IMR-90 (cell line): Measurements from ENCODE around the gene SEPHS2. TPM values are rescaled to one million over a fixed set of nuclear protein-coding genes. Genes with fewer than 3 reads are reported as not detected.
A peak's percentile ranks its signal among the peaks of the same experiment; 100 is the strongest.

ENCODE experiments used
- ATAC-seq: fragments of 200-7000 bp; cut with Tn5 transposase; 2 replicates; pipeline ENCODE4 v1.9.1; 2020; ENCODE audit warnings: low read depth, mild to moderate bottlenecking, moderate library complexity
- BruUV-seq: library from RNA; stranded (reverse); fragments of 400-500 nt; replicated peaks from 2 replicates; lab custom pipeline; 2021; lab: Mats Ljungman, UMichigan
- CTCF ChIA-PET: fragments of 300-600 bp; formaldehyde crosslinking; extraction: SDS; loops from one replicate; lab custom pipeline; 2021; ENCODE audit warnings: antibody characterized with exemption; lab: Yijun Ruan, JAX
- POLR2A ChIA-PET: fragments of 300-600 bp; sonication (Branson Sonifier 250); formaldehyde crosslinking; loops from one replicate; lab custom pipeline; 2022; ENCODE audit warnings: antibody characterized with exemption; ENCODE audit not compliant: unreplicated experiment; lab: Charles Lee
- DNase-seq: peaks from one replicate; pipeline ENCODE4 v3.0.0; 2013
- H2AFZ ChIP-seq: replicated peaks from 2 replicates; pipeline ENCODE3; 2013; ENCODE audit warnings: low read length, mild to moderate bottlenecking; ENCODE audit not compliant: poor library complexity
- H2AK5ac ChIP-seq: 2 replicates; pipeline ENCODE4 v1.6.1; 2013; ENCODE audit warnings: low read depth, low read length, inconsistent platforms
- H2AK9ac ChIP-seq: replicated peaks from 2 replicates; pipeline ENCODE3; 2013; ENCODE audit warnings: mild to moderate bottlenecking, low read depth, low read length, moderate library complexity; ENCODE audit not compliant: poor library complexity
- H2BK120ac ChIP-seq: 2 replicates; pipeline ENCODE4 v1.6.1; 2013; ENCODE audit warnings: low read depth, low read length, inconsistent platforms
- H2BK15ac ChIP-seq: 3 replicates; pipeline ENCODE4 v1.6.1; 2013; ENCODE audit warnings: low read depth, low read length, inconsistent platforms
- H2BK20ac ChIP-seq: 2 replicates; pipeline ENCODE4 v1.6.1; 2013; ENCODE audit warnings: low read depth, mild to moderate bottlenecking, inconsistent platforms, low read length, moderate library complexity
- H2BK5ac ChIP-seq: 2 replicates; pipeline ENCODE4 v1.6.1; 2013; ENCODE audit warnings: mild to moderate bottlenecking, low read depth, low read length, inconsistent platforms; ENCODE audit not compliant: poor library complexity, severe bottlenecking
- H3K14ac ChIP-seq: replicated peaks from 2 replicates; pipeline ENCODE4 v1.6.1; 2013; ENCODE audit warnings: low read depth, low read length, inconsistent platforms
- H3K18ac ChIP-seq: 2 replicates; pipeline ENCODE4 v1.6.1; 2013; ENCODE audit warnings: low read depth, low read length, control low read depth
- H3K23ac ChIP-seq: 2 replicates; pipeline ENCODE4 v1.6.1; 2013; ENCODE audit warnings: low read depth, low read length, inconsistent platforms
- H3K27ac ChIP-seq: 2 replicates; pipeline ENCODE4 v1.5.1; 2013; ENCODE audit warnings: mild to moderate bottlenecking, control low read depth, low read length; ENCODE audit not compliant: insufficient read depth
- H3K27me3 ChIP-seq: 2 replicates; pipeline ENCODE4 v1.6.1; 2013; ENCODE audit warnings: low read length; ENCODE audit not compliant: control insufficient read depth, insufficient read depth
- H3K36me3 ChIP-seq: 2 replicates; pipeline ENCODE4 v1.6.1; 2013; ENCODE audit warnings: low read length, mixed read lengths; ENCODE audit not compliant: control insufficient read depth, insufficient read depth
- H3K4ac ChIP-seq: 2 replicates; pipeline ENCODE4 v1.6.1; 2013; ENCODE audit warnings: low read depth, low read length, inconsistent platforms
- H3K4me1 ChIP-seq: 2 replicates; pipeline ENCODE4 v1.6.1; 2013; ENCODE audit warnings: low read length, mixed read lengths; ENCODE audit not compliant: control insufficient read depth, insufficient read depth
- H3K4me2 ChIP-seq: 2 replicates; pipeline ENCODE4 v1.6.1; 2013; ENCODE audit warnings: low read depth, mild to moderate bottlenecking, control low read depth, low read length, moderate library complexity
- H3K4me3 ChIP-seq: 2 replicates; pipeline ENCODE4 v1.5.1; 2013; ENCODE audit warnings: low read depth, mild to moderate bottlenecking, control low read depth, low read length, moderate library complexity; ENCODE audit not compliant: insufficient read depth
- H3K56ac ChIP-seq: 2 replicates; pipeline ENCODE4 v1.6.1; 2013; ENCODE audit warnings: low read length, inconsistent platforms; ENCODE audit not compliant: insufficient read depth; ENCODE audit errors: extremely low read depth
- H3K79me1 ChIP-seq, 2 experiments: 2 replicates each; pipeline ENCODE4 v1.6.1; 2013; ENCODE audit warnings: low read length in 2 of 2, inconsistent platforms in 1 of 2, low read depth in 1 of 2
- H3K9ac ChIP-seq: 2 replicates; pipeline ENCODE4 v1.6.1; 2013; ENCODE audit warnings: low read depth, low read length, control low read depth
- H3K9me1 ChIP-seq: 2 replicates; pipeline ENCODE4 v1.6.1; 2013; ENCODE audit warnings: low read length, inconsistent platforms; ENCODE audit not compliant: insufficient read depth
- H3K9me3 ChIP-seq: 2 replicates; pipeline ENCODE4 v1.6.1; 2013; ENCODE audit warnings: low read length; ENCODE audit not compliant: control insufficient read depth, insufficient read depth
- H4K20me1 ChIP-seq: 2 replicates; pipeline ENCODE4 v1.6.1; 2013; ENCODE audit warnings: low read length, inconsistent platforms; ENCODE audit not compliant: insufficient read depth
- H4K5ac ChIP-seq: 2 replicates; pipeline ENCODE4 v1.6.1; 2013; ENCODE audit warnings: mild to moderate bottlenecking, low read depth, low read length, control low read depth
- H4K8ac ChIP-seq, 2 experiments: 2 replicates each; pipeline ENCODE4 v1.6.1; 2013; ENCODE audit warnings: low read depth in 2 of 2, low read length in 2 of 2, control low read depth in 1 of 2, inconsistent platforms in 1 of 2
- H4K91ac ChIP-seq: 2 replicates; pipeline ENCODE4 v1.6.1; 2013; ENCODE audit warnings: low read depth, low read length, inconsistent platforms; ENCODE audit not compliant: insufficient read depth
- BHLHE40 ChIP-seq: fragments of 150-350 bp; IDR thresholded peaks from 2 replicates; pipeline ENCODE4 v1.6.1; 2016; ENCODE audit warnings: mild to moderate bottlenecking, low read depth, low read length
- CEBPB ChIP-seq: IDR thresholded peaks from 2 replicates; pipeline ENCODE4 v1.6.1; 2012; ENCODE audit warnings: low read depth, low read length, improper control_type of control experiment
- CHD1 ChIP-seq: IDR thresholded peaks from 2 replicates; pipeline ENCODE4 v1.6.1; 2012; ENCODE audit warnings: low read depth, low read length, improper control_type of control experiment
- ELK1 ChIP-seq: fragments of 150-350 bp; IDR thresholded peaks from 2 replicates; pipeline ENCODE4 v1.6.1; 2016; ENCODE audit warnings: low read depth, mild to moderate bottlenecking, low read length, moderate library complexity, borderline replicate concordance
- FOS ChIP-seq: fragments of 150-350 bp; IDR thresholded peaks from 2 replicates; pipeline ENCODE4 v1.6.1; 2016; ENCODE audit warnings: low read depth, low read length
- MAFK ChIP-seq: IDR thresholded peaks from 2 replicates; pipeline ENCODE4 v1.6.1; 2012; ENCODE audit warnings: low read depth, low read length, improper control_type of control experiment
- MAZ ChIP-seq: IDR thresholded peaks from 2 replicates; pipeline ENCODE4 v1.6.1; 2012; ENCODE audit warnings: low read depth, mild to moderate bottlenecking, low read length, improper control_type of control experiment, moderate library complexity, borderline replicate concordance
- MXI1 ChIP-seq: IDR thresholded peaks from 2 replicates; pipeline ENCODE4 v1.6.1; 2012; ENCODE audit warnings: low read depth, mild to moderate bottlenecking, low read length, moderate library complexity, borderline replicate concordance
- NFE2L2 ChIP-seq: fragments of 150-350 bp; IDR thresholded peaks from 2 replicates; pipeline ENCODE4 v1.6.1; 2016; ENCODE audit warnings: low read depth, mild to moderate bottlenecking, low read length
- POLR2A ChIP-seq: IDR thresholded peaks from 2 replicates; pipeline ENCODE4 v1.6.1; 2012; ENCODE audit warnings: mild to moderate bottlenecking, low read depth, low read length
- RAD21 ChIP-seq: IDR thresholded peaks from 2 replicates; pipeline ENCODE4 v1.6.1; 2012; ENCODE audit warnings: low read length, improper control_type of control experiment
- RFX5 ChIP-seq: IDR thresholded peaks from 2 replicates; pipeline ENCODE4 v1.8.0; 2012; ENCODE audit warnings: low read depth, mild to moderate bottlenecking, low read length, moderate library complexity
- SMC3 ChIP-seq: fragments of 150-350 bp; IDR thresholded peaks from 2 replicates; pipeline ENCODE4 v1.6.1; 2016; ENCODE audit warnings: low read depth, mild to moderate bottlenecking, antibody characterized with exemption, low read length, moderate library complexity
- WGBS, 2 experiments: methylation state at CpG; one replicate each; pipeline versions ENCODE4 v1.1.5 to v1.1.7; 2013; ENCODE audit warnings: missing lambda C conversion rate in 2 of 2; ENCODE audit not compliant: insufficient read length in 1 of 2; ENCODE audit errors: extremely low coverage in 2 of 2; 5-methylcytosine and 5-hydroxymethylcytosine counted together
- dilution Hi-C: fragments of 300-500 bp; cut with HindIII; formaldehyde crosslinking; loops from one replicate; pipeline ENCODE4 v1.14.3; 2018; ENCODE audit warnings: low sequenced_read_pairs; ENCODE audit not compliant: unreplicated experiment
- in situ Hi-C: fragments of 300-500 bp; cut with MboI; formaldehyde crosslinking; loops from 3 replicates; pipeline ENCODE4 v1.14.3; 2019; ENCODE audit warnings: low sequenced_read_pairs, inconsistent platforms, mixed read lengths
- intact Hi-C: fragments of 100-400 bp; cut with micrococcal nuclease; formaldehyde crosslinking; loops from 2 replicates; pipeline ENCODE4 v1.10.0; 2022
- polyA plus RNA-seq, 3 experiments: library from polyadenylated mRNA; depleted of rRNA; stranded (reverse); fragments of >200 nt; gene quantifications; 2 replicates each; pipeline ENCODE4 v1.2.3, GENCODE V29; 2012; ENCODE audit warnings: low replicate concordance in 1 of 3
- total RNA-seq: library from RNA; depleted of rRNA; stranded (reverse); fragments of >200 nt; gene quantifications from 2 replicates; pipeline ENCODE4 v1.2.3, GENCODE V29; 2012
- TF ChIP-seq, protein P1 (sequence below): conservative IDR thresholded peaks from 2 replicates; pipeline ENCODE4 v1.5.1; 2012; ENCODE audit warnings: mild to moderate bottlenecking, low read depth, low read length, improper control_type of control experiment

The SEPHS2 gene
- total and polyA plus RNA-seq, 2 of the 4 experiments (the other 2 are of a cell fraction), result 10.4 to 31.4 TPM

GRCh38 chr16:30429678-30430427 lies 15.8 kb downstream of the SEPHS2 start, which contains the start of gene DCTPP1:
DCTPP1 (minus strand) TSS chr16:30430030; CDS start chr16:30429980, 50 bp downstream.
- Histone ChIP-seq H3K36me3 (peaks cover 6% of the 10 kb centered on the region), H2AK9ac (peak within 1 kb of the TSS; percentile 94), H2BK15ac (no peak within 1 kb of the TSS), H3K79me1 (peaks cover 15 to 19% of the 10 kb centered on the region in 2 experiments), H4K8ac (peak within 1 kb of the TSS; percentile 81 to 93), H3K18ac (no peak within 1 kb of the TSS), H3K27me3 (peaks cover 5% of the 10 kb centered on the region), H3K56ac (peak within 1 kb of the TSS; percentile 34; the same call in 1 of the 2 replicates), H4K91ac (peak within 1 kb of the TSS; percentile 33), H2AFZ (peak within 1 kb of the TSS; percentile 100), H3K14ac (peak within 1 kb of the TSS; percentile 72), H3K4me3 (peak within 1 kb of the TSS; percentile 64), H3K4ac (peak within 1 kb of the TSS; percentile 69), H3K23ac (peak within 1 kb of the TSS; percentile 77), H3K27ac (no peak within 1 kb of the TSS; the same call in 1 of the 2 replicates), H3K4me1 (peaks cover 3% of the 10 kb centered on the region; the same call in 1 of the 2 replicates), H2BK20ac (no peak within 1 kb of the TSS), H3K9me1 (peaks cover 6% of the 10 kb centered on the region), H2AK5ac (peak within 1 kb of the TSS; percentile 40), H4K20me1 (no peaks in the 10 kb centered on the region; the same call in 1 of the 2 replicates), H3K9me3 (no peaks in the 10 kb centered on the region), H3K9ac (peak within 1 kb of the TSS; percentile 23), H4K5ac (peak within 1 kb of the TSS; percentile 71), H2BK120ac (no peak within 1 kb of the TSS), H3K4me2 (peak within 1 kb of the TSS; percentile 82), H2BK5ac (no peak within 1 kb of the TSS)
- ATAC-seq, result peak; percentile 100
- intact Hi-C loops (loop anchor here (1.0 kb wide), 1 partner anchor 198 kb away; no protein-coding TSS in a partner anchor), in situ Hi-C loops (no loop called here), dilution Hi-C loops (no loop called here)
- WGBS, 2 experiments, result 0% methylated on average over 13 of the region's 49 CpGs; no CpG with 5 or more reads in 1 of the 2 experiments
- peak; percentile 98 for DNase-seq
- no TSS peak for BruUV-seq
- POLR2A ChIA-PET, result no interaction called here
- CTCF ChIA-PET, result interaction anchor here (0.6 to 1.5 kb wide), 10 partner anchors 9 to 511 kb away, joined by 3 to 6 read pairs (median 3); no protein-coding TSS in a partner anchor
- TF ChIP-seq RFX5 (no peak), BHLHE40 (no peak), NFE2L2 (no peak), CEBPB (peak; percentile 89), SMC3 (peak; percentile 78), MAFK (no peak), MXI1 (peak; percentile 86), FOS (no peak), ELK1 (no peak), MAZ (0 out of 2 replicates have a peak, but pooled peaks have one; percentile 24), RAD21 (peak; percentile 68), CHD1 (no peak), POLR2A (no peak)
- TF ChIP-seq, protein P1, sequence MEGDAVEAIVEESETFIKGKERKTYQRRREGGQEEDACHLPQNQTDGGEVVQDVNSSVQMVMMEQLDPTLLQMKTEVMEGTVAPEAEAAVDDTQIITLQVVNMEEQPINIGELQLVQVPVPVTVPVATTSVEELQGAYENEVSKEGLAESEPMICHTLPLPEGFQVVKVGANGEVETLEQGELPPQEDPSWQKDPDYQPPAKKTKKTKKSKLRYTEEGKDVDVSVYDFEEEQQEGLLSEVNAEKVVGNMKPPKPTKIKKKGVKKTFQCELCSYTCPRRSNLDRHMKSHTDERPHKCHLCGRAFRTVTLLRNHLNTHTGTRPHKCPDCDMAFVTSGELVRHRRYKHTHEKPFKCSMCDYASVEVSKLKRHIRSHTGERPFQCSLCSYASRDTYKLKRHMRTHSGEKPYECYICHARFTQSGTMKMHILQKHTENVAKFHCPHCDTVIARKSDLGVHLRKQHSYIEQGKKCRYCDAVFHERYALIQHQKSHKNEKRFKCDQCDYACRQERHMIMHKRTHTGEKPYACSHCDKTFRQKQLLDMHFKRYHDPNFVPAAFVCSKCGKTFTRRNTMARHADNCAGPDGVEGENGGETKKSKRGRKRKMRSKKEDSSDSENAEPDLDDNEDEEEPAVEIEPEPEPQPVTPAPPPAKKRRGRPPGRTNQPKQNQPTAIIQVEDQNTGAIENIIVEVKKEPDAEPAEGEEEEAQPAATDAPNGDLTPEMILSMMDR, result peak; percentile 79
